ENCODE results near the gene IER5.

GRCh38 chr1:181124291-181124751 lies 35.8 kb downstream of the IER5 start:
- TF ChIP-seq, protein P1, sequence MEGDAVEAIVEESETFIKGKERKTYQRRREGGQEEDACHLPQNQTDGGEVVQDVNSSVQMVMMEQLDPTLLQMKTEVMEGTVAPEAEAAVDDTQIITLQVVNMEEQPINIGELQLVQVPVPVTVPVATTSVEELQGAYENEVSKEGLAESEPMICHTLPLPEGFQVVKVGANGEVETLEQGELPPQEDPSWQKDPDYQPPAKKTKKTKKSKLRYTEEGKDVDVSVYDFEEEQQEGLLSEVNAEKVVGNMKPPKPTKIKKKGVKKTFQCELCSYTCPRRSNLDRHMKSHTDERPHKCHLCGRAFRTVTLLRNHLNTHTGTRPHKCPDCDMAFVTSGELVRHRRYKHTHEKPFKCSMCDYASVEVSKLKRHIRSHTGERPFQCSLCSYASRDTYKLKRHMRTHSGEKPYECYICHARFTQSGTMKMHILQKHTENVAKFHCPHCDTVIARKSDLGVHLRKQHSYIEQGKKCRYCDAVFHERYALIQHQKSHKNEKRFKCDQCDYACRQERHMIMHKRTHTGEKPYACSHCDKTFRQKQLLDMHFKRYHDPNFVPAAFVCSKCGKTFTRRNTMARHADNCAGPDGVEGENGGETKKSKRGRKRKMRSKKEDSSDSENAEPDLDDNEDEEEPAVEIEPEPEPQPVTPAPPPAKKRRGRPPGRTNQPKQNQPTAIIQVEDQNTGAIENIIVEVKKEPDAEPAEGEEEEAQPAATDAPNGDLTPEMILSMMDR (IDR thresholded peaks at IDR 0.05) = no peak
- TF ChIP-seq POLR2A (IDR thresholded peaks at IDR 0.05) = no peak

Data from thyroid gland (tissue), 4 donors.